HTERT RPE-1 (cell line): ENCODE measurements around the gene DNASE2B.

Experiments used
- in situ Hi-C: fragments of 300-500 bp; cut with MboI; formaldehyde crosslinking; loops from 4 replicates; pipeline ENCODE4 v1.14.3; 2020; ENCODE audit warnings: low sequenced_read_pairs

DNASE2B gene

DNA sequence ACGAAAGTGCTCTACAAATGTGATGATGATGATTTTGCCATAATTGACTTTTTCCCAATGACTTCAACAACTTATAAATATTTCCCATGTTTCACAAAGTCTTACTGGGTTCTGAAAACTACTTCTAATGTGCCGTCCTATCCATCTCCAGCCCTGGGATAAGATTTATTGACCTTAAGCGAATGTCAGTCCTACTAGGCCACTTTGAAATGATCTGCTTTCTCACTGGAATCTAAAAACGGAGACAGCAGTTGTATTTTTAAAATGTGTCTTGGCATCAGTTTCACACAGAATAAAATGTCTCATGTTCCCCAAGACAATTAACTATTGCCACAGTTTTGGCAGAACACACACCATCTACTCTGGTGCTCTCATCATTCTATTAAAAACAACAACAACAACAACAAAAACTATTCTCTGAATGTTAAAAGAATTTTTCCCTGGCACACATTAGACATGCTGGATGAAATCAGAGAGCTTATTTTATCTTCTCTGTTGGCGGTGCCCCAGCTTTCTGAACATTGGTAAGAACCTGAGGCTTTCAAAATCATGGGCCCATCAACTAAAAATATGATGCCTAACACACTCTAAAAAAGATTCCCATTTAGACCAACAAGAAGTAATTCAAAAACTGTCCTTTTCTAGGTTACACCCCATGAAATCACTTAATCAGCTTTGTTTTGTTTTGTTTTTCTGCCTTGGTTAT is 23.1 kb upstream of the DNASE2B start:
- in situ Hi-C loops: no loop called here

DNA sequence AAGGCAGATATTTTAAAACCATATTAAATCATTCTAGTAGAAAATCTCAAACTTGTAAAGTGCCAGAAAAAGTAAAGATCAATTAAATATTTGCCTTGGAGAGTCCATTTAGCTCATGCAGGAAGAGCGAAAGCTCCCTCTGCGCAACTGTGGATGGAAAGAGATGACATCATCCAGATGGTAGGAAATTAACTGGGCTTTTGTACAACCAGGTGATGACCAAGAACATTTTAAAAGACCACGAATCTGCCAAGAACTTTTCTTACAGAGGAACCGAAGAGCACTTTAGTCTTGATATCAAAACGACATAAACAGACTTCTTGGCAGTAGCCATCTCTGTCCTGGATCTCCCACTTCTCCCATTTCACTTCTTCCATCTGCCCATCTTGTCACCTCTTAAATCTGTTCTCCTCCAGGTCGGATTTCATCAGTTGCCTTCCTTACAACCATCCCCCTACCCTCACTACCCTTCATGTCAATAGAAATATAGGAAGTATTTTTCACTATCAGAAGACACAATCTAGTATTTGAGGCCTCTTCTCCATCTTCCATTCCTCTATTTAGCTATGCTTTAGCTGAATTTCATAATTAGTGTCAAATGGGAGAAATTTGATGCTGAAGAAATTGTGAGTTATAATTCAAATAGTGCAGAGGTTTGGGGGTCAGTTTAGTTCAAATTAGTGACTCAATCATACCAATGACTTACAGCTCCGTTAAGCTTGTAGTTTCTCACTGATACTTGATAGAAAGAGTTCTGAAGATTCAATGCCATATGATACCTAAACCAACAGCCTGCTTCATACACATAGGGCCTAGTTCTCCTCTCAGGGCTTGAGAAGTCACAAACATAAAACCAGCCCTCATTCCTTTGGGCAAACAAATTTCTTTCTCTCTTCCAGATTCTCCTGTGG is 22.0 kb upstream of the DNASE2B start:
- in situ Hi-C loops: no loop called here

DNA sequence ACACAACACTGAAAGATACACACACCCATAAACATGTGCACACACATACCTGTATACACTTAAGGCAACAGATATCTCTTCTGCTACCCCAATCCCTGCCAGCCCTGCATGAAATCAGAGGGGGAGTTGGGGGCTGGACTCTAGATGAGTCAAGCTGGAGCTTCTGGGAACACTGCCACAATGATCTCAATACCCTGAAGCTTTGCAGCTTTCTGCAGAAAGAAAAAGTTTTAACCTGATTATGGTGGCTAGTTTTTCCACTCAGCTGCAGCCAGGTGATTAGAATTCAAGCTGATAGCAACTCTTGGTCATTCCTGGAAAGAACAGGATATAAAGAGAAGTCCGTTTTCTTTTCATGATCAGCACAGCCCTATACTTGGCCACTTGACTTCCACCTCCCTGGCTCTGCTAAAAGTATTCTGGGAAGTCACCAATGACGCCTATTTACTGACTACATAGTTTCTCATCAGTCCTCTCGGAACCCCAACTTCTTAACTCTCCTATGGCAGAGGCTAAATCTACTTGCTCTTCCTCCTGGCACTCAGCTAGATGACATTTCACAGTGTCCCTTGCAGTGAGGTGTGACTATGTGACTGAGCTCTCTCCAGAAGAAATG is 20.7 kb upstream of the DNASE2B start:
- in situ Hi-C loops: no loop called here

DNA sequence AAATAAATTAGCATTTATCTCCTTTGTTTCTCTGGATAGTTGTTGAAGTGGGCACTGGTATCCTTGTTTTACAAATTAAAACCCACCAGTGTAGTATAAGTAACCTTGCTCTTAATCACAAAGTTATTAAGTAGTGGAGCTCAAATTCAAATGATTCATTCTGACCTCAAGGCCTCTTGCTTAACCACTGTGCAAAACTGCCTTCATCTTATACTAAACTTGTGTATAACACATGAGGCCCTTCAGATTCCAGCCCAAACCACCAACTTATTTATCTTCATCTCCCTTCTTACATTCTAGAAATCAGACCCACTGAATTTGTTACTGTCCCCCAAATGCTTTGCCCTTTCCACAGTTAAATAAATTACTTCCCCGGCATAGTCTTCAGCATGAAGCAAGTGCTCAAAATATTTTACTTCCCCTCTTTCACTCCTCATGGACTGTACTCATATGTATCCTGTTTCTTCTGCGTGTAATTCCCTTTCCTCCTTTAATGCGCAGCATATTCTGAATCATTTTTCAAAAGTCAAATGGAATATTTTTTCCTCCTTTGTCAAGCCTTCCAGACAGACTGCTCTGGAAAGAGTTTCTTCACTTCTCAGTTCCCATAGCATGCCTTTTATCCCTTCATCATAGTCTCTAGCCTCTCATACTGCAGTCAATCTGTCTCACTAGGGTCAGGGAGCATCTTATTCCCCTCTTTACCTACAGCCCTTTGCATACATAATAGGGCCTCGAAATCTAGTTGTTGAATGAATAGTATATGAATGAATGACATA is 19.0 kb upstream of the DNASE2B start:
- in situ Hi-C loops: no loop called here

DNA sequence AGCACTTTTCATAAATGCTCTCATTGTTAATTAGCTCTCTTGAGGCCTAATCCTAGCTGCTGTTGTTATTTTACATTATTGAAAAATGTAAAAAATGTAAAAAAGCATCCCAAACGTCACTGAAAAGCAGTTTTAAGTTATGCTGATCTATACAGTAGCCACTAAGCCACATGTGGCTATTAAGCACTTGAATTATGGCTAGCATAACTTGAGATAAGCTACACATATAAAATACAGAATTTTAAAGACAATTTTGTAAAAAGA is 18.4 kb upstream of the DNASE2B start:
- in situ Hi-C loops: no loop called here

DNA sequence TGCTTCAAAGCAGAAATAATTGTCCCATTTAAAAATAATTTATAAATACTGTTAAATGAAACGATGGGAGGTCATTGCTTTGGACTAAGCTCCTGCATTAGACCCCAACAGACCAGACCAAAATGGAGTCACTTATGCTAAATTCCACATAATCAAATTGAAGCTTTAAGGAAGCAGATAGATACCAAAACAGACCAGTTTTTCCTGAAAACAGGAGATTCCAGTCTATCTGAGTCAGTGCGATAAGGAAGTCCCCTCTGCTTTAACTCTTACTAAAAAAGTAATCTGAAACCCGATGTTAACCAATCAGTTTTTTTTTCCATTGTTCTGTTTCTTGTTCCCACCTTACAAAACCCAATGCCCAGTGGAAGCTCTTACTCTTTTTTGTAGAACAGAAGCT is 16.2 kb upstream of the DNASE2B start:
- in situ Hi-C loops: no loop called here

DNA sequence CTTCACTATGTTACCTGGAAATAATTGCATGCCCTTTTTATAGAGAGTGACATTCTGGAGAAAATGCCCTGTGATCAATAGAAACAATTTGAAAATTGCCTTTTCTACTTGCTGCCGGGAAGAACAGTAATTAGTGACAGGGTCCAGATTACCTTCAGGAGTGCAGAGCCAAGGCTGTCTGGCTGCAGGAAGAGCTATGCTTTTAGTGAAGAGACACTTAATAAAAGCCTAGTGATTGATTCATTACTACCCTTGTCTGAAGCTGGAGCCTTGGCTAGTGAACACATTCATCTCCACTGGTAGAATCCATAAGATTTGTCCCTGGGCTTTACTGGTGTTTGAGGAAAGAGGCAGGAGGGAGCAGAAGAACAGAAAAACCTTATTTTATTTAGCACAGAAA is 12.9 kb upstream of the DNASE2B start:
- in situ Hi-C loops: no loop called here

DNA sequence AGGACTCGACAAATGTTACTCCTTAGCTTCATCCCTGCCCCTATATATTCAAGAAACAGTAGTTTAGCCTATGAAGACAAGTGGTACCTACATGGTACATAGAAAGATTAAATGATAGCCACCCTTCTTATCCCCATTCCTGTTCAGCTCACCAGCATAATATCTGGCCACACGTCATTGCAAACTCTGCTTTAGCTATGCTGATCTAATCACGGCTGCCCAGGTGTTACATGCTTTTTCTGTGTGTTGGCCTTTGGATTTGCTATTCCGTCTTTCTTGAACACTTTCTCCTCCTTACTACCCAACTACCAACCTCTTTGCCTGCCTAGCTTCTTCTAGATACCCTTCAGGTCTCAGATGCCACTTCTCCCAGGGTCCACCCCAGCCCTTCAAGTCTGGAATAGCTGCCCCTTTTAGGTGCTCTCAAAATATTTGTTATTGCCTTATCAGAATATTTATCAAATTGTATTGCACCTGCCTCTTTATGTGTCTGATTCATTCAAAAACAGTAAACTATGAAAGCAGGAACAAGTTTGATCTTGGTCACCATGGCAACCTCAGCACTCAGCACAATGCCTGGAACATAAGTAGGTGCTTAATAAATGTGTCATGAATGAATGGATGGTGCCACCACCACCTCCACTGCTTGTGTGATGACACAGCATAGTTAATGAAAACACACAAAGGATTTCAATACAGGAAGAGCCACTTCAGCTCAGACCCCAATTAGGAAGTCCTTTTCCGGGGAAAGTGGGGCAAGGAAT is 11.4 kb upstream of the DNASE2B start:
- in situ Hi-C loops: no loop called here

DNA sequence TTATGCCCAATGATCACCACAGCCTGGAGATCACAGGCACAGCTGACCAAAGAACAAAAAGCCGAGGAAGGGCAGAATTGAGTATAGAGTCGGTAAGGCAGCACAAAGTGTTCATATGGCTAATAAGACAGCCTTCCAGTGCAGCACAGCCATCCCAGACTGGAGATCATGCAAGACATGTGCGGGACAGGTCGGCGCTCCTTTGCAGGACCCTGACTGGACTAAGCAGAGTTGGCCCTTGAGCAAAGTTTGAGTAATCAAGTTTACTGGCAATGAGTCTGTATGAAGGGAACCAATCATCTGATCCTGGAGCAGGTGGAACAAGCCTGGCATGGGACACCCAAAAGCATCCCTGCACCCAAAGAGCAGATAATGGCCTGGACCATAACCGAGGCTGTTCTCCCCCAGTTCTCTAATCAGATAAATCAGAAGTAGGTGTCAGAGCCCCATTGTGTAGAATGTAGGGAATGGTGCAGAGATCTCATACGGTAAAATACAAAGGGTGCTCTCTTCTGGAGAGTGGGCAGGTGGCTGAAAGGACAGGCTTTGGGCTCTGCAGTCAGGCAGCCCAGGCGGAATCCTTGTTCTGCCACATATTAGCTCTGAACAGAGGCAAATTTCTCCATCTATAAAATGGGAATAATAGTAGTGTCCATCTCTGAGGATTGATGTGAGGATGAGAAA is 10.7 kb upstream of the DNASE2B start:
- in situ Hi-C loops: no loop called here

DNA sequence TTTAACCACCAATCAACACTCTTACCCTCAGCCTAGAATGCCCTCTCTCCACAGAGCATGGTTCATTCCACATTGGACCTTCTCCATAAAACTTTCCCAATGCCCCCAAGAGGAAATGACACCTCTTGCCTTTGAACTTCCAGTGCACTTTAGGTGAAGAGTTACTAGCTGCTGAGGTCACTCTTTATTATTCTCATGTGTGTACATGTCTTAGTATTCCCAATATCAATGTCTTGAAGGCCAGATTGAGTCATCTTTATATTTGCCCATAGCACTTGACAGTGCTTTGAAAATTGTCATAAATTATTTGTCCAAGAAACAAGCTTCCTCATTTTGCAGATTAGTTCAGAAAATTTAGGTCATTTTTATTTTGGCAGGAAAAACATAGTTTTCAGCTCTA is 8.1 kb upstream of the DNASE2B start:
- in situ Hi-C loops: no loop called here

DNA sequence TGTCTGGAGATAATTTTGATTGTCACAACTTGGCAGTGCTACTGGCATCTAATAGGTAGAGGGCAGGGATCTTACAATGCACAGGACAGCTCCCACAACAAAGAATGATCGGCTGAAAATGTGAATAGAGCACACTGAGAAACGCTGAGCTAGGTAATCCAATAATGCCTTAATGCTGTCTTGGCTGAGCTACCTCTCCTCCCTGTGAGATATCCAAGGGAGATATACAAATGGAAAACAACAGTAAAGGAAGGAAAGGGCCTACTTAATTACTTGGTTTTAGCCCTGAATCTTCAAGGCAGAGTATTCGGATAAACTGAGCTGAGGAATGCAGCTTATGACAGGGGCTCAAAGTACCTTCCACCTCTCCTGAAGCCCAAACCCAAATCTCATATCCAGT is 2.9 kb downstream of the DNASE2B start:
- in situ Hi-C loops: no loop called here

DNA sequence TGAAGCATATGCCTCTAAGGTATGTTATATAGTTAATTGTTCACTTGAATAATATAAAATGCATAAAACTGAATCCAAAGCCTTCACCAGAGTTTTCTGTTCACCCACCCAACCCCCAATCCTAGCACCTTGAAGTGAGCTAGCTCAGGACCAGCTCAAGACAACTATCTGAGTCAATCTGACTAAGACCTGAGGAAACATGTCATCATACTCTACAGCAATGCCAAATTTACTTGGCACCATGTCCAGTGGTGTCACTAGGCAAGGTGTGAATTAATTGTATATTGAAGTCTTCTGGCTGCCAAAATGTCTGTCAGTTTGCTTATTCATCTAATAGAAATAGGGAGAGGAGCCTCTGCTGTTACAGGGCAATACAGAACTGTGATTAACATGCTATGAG is 3.8 kb downstream of the DNASE2B start:
- in situ Hi-C loops: no loop called here

DNA sequence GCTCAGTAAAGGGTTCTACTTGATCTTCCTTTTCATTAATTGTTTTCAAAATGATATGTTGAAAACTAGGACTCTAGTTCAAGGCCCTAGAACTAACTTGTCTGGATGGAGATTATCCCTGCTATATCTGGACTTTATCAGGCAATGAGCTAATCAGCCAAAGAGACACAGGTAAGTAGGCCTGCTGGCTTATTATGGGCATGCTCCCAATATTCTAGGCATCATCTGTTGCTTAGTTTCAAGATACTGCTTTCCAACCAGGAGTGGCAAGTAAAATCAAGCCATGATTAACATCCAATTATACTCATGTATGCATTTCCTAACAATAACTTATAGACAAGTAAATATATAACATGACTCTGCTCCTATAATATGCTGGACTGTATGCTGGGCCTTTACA is 4.2 kb downstream of the DNASE2B start:
- in situ Hi-C loops: no loop called here

DNA sequence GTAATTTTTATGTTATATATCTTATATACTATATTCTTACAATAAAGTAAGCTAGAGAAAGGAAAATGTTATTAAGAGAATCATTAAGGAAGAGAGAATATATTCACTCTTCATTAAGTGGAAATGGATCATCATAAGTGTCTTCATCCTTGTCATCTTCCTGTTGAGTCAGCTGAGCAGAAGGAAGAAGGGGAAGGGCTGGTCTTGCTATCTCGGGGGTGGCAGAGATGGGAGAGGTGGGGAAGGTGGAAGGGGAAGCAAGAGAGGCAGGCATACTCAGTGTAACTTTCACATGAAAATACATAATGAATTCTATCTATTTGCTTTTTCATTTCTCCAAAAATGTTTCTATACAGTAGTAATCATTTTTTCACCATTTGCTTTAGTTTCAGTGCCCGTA is 5.1 kb downstream of the DNASE2B start:
- in situ Hi-C loops: no loop called here

DNA sequence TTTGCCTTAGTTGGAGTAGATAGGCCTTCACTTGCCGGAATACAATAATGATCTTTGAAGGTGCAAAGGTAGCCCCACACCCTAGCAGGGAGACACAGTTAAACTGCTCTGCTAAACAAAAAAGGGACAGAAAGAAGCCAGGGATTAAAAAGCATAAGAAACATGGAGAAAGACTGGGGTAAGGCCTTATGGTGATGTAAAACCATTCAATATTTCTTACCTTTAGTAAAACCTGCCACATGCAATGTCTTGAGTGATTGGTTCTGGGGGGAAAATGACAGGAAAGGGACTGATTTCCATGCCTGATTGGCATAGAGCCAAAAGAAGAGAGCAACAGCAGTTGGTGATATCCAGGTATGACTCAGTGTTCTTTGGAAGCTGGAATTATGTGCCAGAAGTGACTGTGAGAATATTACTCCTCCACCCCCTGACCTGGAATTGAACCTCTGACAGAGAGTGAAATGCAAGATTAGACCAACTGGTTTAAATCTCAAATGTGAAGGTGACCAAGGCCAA is 8.1 kb downstream of the DNASE2B start:
- in situ Hi-C loops: no loop called here

DNA sequence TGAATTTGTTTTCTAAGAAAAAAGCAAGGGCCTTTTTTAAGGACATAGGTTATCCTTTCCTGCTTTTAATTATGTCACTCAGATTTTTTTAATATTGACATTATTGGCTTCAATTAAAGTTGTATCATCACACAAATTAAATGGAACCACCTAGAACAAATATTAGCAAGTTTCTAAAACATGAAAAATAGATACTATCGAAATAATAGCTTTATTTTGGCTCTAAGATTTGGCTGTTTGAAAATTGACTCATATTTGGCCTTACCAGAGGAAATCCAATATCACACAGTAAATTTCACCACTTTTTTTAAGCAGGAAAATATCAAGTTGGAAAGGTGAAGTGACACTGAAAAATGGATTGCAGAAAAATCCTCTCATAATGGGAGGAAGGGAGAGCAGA is 9.2 kb downstream of the DNASE2B start:
- in situ Hi-C loops: no loop called here

DNA sequence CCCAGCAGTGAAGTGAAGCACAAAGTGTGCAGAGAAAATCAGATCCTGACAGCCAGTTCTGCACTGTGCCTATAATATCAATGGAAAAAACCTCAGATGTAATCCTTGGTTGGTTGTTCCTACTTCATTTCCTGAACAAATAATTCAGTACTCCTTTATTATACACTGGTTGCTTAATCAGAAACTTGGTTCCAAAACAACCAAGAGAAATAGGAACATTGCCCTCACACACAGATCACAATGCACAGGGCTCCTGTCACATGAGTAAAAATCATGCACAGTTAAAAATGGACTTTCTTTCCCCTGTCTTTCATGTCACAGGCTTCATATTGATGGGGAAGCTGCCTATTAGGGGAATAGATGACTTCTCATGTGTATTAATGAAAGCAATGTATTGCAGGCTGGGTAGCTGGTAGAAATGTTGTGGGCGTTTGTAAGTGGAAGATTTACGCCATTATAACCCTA is 9.7 kb downstream of the DNASE2B start:
- in situ Hi-C loops: no loop called here

DNA sequence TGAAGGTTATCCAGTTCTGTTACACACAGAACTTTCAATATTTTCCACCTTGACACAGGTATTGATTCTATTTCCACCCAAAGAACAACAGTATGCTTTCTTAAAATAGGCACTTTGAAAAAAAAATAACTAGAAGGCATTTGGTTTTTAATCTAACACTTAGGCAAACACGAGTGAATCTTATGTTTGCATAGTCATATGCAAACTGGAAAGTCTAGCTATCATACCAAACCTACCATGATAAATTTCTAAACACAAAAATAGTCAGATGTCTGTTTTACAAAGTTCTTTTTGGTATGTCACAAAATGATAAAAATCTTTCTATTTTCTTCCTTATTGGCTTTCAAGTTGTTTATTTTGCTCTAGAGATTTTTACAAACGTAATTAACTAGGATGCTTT is 11.6 kb downstream of the DNASE2B start:
- in situ Hi-C loops: no loop called here

DNA sequence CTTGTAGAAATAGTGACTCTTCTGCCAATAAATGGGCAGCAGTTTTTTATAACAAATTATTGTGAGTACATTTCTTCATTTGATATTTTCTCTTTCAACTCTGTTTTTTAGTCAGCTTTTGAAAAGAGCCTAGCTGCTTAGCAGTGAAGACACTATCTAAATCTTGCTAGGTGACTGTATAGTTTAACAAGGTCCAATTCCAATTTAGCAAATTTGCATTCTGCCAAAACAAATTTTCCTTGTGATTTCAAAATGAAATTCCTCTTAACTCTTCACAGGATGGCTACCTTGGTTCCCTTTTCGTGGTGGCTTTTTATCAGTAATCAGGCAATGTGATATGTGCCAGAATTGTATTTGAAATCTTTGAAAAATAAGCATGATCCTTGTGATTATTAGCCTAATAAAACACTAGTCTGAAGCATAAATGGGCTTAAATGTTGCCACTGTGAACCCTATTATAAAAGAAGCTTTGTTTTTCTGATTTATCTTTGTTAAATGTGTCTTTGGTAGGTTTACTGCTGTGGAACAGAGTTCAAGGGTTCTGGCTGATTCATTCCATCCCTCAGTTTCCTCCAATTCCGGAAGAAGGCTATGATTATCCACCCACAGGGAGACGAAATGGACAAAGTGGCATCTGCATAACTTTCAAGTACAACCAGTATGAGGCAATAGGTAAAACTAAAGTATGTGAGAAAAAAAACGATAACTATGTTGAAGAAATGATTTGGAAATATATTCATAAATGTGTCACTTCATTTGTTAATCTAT is 12.2 kb downstream of the DNASE2B start:
- in situ Hi-C loops: no loop called here
